ENCODE data around the gene NR1I3. TPM values are rescaled to one million over a fixed set of nuclear protein-coding genes. Genes with fewer than 3 reads are reported as not detected.
A peak's percentile ranks its signal among the peaks of the same experiment; 100 is the strongest.

The NR1I3 gene
- total RNA-seq, 1 donor from 2014 or later: not detected

DNA sequence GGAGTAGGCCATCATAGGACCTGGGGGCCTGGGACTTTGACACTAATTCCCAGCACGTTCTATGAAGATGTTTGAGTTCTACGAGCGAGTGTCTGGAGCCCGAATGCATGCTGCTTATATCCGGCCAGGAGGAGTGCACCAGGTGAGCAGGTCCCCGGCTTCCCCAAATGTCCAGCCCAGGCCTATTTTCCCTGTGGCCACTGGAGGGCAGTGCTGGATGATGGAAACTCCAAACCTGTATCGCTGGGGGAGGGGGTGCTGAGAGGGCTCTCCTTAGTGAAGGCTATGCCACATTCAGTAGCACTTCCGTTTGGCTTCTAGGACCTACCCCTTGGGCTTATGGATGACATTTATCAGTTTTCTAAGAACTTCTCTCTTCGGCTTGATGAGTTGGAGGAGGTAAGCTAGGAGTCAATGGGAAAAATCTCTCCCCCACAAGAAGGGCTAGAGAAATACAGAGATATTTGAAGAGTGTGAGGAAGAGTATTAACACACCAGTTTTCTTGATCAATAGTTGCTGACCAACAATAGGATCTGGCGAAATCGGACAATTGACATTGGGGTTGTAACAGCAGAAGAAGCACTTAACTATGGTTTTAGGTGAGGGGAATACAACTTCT is 28.1 kb downstream of the NR1I3 start:
- Histone ChIP-seq H3K36me3 (ENCODE audit: insufficient read depth, low read length) (peaks cover 47% of the 10 kb centered on the region), H2AFZ (ENCODE audit: low read depth, low read length) (no peak overlapping the region), H3K9ac (ENCODE audit: low read length) (no peak overlapping the region), H3K4me2 (ENCODE audit: low read length) (no peak overlapping the region), H3K27ac (ENCODE audit: low read depth, low read length) (no peak overlapping the region), H3K27me3 (ENCODE audit: insufficient read depth, low read length) (no peaks in the 10 kb centered on the region), H4K20me1 (ENCODE audit: insufficient read depth, low read length) (peaks cover 21% of the 10 kb centered on the region), H3K4me3 (ENCODE audit: insufficient read depth, low read depth, low read length) (no peak overlapping the region), H3K4me1 (ENCODE audit: insufficient read depth, low read length) (peaks cover 6% of the 10 kb centered on the region), H3K9me3 (ENCODE audit: insufficient read depth, low read depth, low read length) (no peaks in the 10 kb centered on the region), H3K79me2 (ENCODE audit: insufficient read depth, low read length) (peaks cover 10% of the 10 kb centered on the region)
- H3K9me3 Mint-ChIP-seq (ENCODE audit: unreplicated experiment): no peaks in the 10 kb centered on the region
- peak overlapping the region; percentile 10 for H3K27ac Mint-ChIP-seq (ENCODE audit: unreplicated experiment)
- no peaks in the 10 kb centered on the region for H3K27me3 Mint-ChIP-seq (ENCODE audit: low read depth, unreplicated experiment)
- DNase-seq (ENCODE audit: low read depth): peak; percentile 38
- peaks cover 30% of the 10 kb centered on the region for H3K36me3 Mint-ChIP-seq (ENCODE audit: low read depth, unreplicated experiment)
- H3K4me3 Mint-ChIP-seq (ENCODE audit: unreplicated experiment): no peak overlapping the region
- peaks cover 7% of the 10 kb centered on the region for H3K4me1 Mint-ChIP-seq (ENCODE audit: low read depth, unreplicated experiment)
- TF ChIP-seq EZH2 (IDR thresholded peaks at IDR 0.05; ENCODE audit: insufficient read depth, low read length): no peak
- TF ChIP-seq, protein P1, sequence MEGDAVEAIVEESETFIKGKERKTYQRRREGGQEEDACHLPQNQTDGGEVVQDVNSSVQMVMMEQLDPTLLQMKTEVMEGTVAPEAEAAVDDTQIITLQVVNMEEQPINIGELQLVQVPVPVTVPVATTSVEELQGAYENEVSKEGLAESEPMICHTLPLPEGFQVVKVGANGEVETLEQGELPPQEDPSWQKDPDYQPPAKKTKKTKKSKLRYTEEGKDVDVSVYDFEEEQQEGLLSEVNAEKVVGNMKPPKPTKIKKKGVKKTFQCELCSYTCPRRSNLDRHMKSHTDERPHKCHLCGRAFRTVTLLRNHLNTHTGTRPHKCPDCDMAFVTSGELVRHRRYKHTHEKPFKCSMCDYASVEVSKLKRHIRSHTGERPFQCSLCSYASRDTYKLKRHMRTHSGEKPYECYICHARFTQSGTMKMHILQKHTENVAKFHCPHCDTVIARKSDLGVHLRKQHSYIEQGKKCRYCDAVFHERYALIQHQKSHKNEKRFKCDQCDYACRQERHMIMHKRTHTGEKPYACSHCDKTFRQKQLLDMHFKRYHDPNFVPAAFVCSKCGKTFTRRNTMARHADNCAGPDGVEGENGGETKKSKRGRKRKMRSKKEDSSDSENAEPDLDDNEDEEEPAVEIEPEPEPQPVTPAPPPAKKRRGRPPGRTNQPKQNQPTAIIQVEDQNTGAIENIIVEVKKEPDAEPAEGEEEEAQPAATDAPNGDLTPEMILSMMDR (IDR thresholded peaks at IDR 0.05; ENCODE audit: insufficient read depth, low read depth, low read length): peak; percentile 92
- no peak for FAIRE-seq

DNA sequence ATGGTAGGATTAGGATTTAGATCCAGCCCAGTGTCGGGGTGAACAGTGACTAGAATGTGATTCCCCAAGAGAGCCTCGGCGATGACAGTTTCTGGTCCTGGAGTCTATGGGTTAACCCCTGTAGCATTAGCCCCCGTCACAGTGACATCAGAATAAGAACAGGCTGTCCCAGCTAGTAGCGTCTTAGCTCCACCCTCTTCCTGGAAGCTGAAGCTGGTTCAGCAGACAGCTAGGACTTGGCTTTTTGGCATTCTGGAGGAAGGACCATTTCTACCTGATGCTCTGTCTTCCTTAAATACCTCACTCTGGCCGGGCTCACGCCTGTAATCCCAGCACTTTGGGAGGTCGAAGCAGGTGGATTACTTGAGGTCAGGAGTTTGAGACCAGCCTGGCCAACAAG is 30.8 kb downstream of the NR1I3 start:
- Histone ChIP-seq H2AFZ (ENCODE audit: low read depth, low read length) (no peak overlapping the region), H4K20me1 (ENCODE audit: insufficient read depth, low read length) (peaks cover 21% of the 10 kb centered on the region), H3K27ac (ENCODE audit: low read depth, low read length) (no peak overlapping the region), H3K36me3 (ENCODE audit: insufficient read depth, low read length) (peaks cover 43% of the 10 kb centered on the region), H3K4me3 (ENCODE audit: insufficient read depth, low read depth, low read length) (no peak overlapping the region), H3K9me3 (ENCODE audit: insufficient read depth, low read depth, low read length) (no peaks in the 10 kb centered on the region), H3K27me3 (ENCODE audit: insufficient read depth, low read length) (no peaks in the 10 kb centered on the region), H3K4me2 (ENCODE audit: low read length) (no peak overlapping the region), H3K9ac (ENCODE audit: low read length) (no peak overlapping the region), H3K79me2 (ENCODE audit: insufficient read depth, low read length) (peaks cover 35% of the 10 kb centered on the region), H3K4me1 (ENCODE audit: insufficient read depth, low read length) (peaks cover 13% of the 10 kb centered on the region)
- DNase-seq (ENCODE audit: low read depth) (no peak), FAIRE-seq (no peak)
- Mint-ChIP-seq H3K4me3 (ENCODE audit: unreplicated experiment) (no peak overlapping the region), H3K27ac (ENCODE audit: unreplicated experiment) (no peak overlapping the region), H3K9me3 (ENCODE audit: unreplicated experiment) (no peaks in the 10 kb centered on the region), H3K27me3 (ENCODE audit: low read depth, unreplicated experiment) (no peaks in the 10 kb centered on the region), H3K4me1 (ENCODE audit: low read depth, unreplicated experiment) (peaks cover 7% of the 10 kb centered on the region), H3K36me3 (ENCODE audit: low read depth, unreplicated experiment) (peaks cover 16% of the 10 kb centered on the region)
- TF ChIP-seq, protein P1 (IDR thresholded peaks at IDR 0.05; ENCODE audit: insufficient read depth, low read depth, low read length): no peak
- TF ChIP-seq EZH2 (IDR thresholded peaks at IDR 0.05; ENCODE audit: insufficient read depth, low read length): no peak

DNA sequence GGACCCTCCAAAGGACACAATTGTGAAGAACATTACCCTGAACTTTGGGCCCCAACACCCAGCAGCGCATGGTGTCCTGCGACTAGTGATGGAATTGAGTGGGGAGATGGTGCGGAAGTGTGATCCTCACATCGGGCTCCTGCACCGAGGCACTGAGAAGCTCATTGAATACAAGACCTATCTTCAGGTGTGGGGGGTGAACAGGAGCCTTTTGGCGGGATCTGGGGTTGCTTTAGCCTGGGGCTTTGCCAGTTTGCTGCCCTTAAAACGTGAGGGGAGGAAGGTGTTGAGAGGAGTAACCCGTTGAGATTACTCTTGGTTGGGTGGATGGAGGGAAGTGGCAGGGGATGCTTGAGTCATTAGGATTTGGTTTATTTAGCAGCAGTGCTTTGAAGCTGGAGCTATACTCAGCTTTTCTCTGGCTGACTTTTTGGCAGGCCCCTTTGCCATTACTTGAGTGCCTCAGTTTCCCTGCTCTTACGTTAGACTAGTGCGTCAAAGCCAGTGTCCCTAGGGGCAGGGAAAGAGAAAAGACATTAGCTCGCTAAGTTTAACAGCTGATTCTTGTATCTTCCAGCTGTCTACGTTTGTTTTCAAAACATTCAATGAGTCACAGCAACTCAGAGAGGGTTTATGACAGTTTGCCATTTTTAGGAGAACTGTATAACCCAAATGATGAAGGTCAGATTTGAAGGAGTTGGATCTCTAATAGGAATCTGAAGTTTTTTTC is 31.4 kb downstream of the NR1I3 start:
- DNase-seq (ENCODE audit: low read depth): no peak
- peaks cover 9% of the 10 kb centered on the region for H3K4me1 Mint-ChIP-seq (ENCODE audit: low read depth, unreplicated experiment)
- no peaks in the 10 kb centered on the region for H3K27me3 Mint-ChIP-seq (ENCODE audit: low read depth, unreplicated experiment)
- FAIRE-seq: no peak
- peaks cover 41% of the 10 kb centered on the region for H3K36me3 ChIP-seq (ENCODE audit: insufficient read depth, low read length)
- no peak overlapping the region for H3K4me2 ChIP-seq (ENCODE audit: low read length)
- H3K4me3 ChIP-seq (ENCODE audit: insufficient read depth, low read depth, low read length): no peak overlapping the region
- no peak overlapping the region for H3K27ac ChIP-seq (ENCODE audit: low read depth, low read length)
- peaks cover 10% of the 10 kb centered on the region for H3K36me3 Mint-ChIP-seq (ENCODE audit: low read depth, unreplicated experiment)
- H3K9ac ChIP-seq (ENCODE audit: low read length): no peak overlapping the region
- peaks cover 36% of the 10 kb centered on the region for H3K79me2 ChIP-seq (ENCODE audit: insufficient read depth, low read length)
- no peaks in the 10 kb centered on the region for H3K9me3 Mint-ChIP-seq (ENCODE audit: unreplicated experiment)
- H4K20me1 ChIP-seq (ENCODE audit: insufficient read depth, low read length): peaks cover 21% of the 10 kb centered on the region
- peaks cover 17% of the 10 kb centered on the region for H3K4me1 ChIP-seq (ENCODE audit: insufficient read depth, low read length)
- no peak overlapping the region for H3K27ac Mint-ChIP-seq (ENCODE audit: unreplicated experiment)
- no peak overlapping the region for H2AFZ ChIP-seq (ENCODE audit: low read depth, low read length)
- H3K4me3 Mint-ChIP-seq (ENCODE audit: unreplicated experiment): no peak overlapping the region
- H3K27me3 ChIP-seq (ENCODE audit: insufficient read depth, low read length): no peaks in the 10 kb centered on the region
- TF ChIP-seq, protein P1 (IDR thresholded peaks at IDR 0.05; ENCODE audit: insufficient read depth, low read depth, low read length): no peak
- no peak for TF ChIP-seq EZH2 (IDR thresholded peaks at IDR 0.05; ENCODE audit: insufficient read depth, low read length)
- no peaks in the 10 kb centered on the region for H3K9me3 ChIP-seq (ENCODE audit: insufficient read depth, low read depth, low read length)
